DMS53 treated with DMSO at 0.1 percent for 48 hours (cell line): Measurements from ENCODE around the gene TCF7L1.
"Not testable (repeated sequence)": the region's sequence is repeated elsewhere in the genome, so short reads cannot be mapped to it uniquely, and the experiment has no call there.

Experiments
- DNase-seq: peaks from one replicate; lab custom pipeline; 2025; ENCODE audit not compliant: unreplicated experiment; lab: John Stamatoyannopoulos, UW

Gene TCF7L1

GRCh38 chr2:85132834-85133637 lies at the start of gene TCF7L1:
Gene TCF7L1, plus strand, starts transcription at chr2:85133392. Its CDS starts 293 bp downstream, at chr2:85133685.
- DNase-seq, result peak; percentile 48

- DNase-seq, result no peak
These were observed 47.6 kb upstream of the TCF7L1 start for GRCh38 chr2:85085563-85085962.

GRCh38 chr2:85087541-85087940 lies 45.7 kb upstream of the TCF7L1 start:
- DNase-seq, result no peak

- DNase-seq, result no peak
These were observed 44.3 kb upstream of the TCF7L1 start for GRCh38 chr2:85088921-85089320.

GRCh38 chr2:85089585-85089984 lies 43.6 kb upstream of the TCF7L1 start:
- no peak for DNase-seq

- no peak for DNase-seq
These were observed 41.4 kb upstream of the TCF7L1 start for GRCh38 chr2:85091838-85092237.

GRCh38 chr2:85095094-85095493 lies 38.1 kb upstream of the TCF7L1 start:
- no peak for DNase-seq

- DNase-seq, result no peak
These were observed 36.6 kb upstream of the TCF7L1 start for GRCh38 chr2:85096616-85097015.

GRCh38 chr2:85104228-85104627 lies 29.0 kb upstream of the TCF7L1 start:
- no peak for DNase-seq

- no peak for DNase-seq
These were observed 26.6 kb upstream of the TCF7L1 start for GRCh38 chr2:85106489-85107180.

GRCh38 chr2:85110991-85111560 lies 22.1 kb upstream of the TCF7L1 start:
- DNase-seq, result no peak

- no peak for DNase-seq
These were observed 21.3 kb upstream of the TCF7L1 start for GRCh38 chr2:85111819-85112281.

GRCh38 chr2:85112906-85113625 lies 20.1 kb upstream of the TCF7L1 start:
- DNase-seq, result no peak

- no peak for DNase-seq
These were observed 18.4 kb upstream of the TCF7L1 start for GRCh38 chr2:85114586-85115330.

- no peak for DNase-seq
These were observed 17.0 kb upstream of the TCF7L1 start for GRCh38 chr2:85116207-85116606.

- no peak for DNase-seq
These were observed 13.3 kb upstream of the TCF7L1 start for GRCh38 chr2:85119900-85120299.

GRCh38 chr2:85120363-85120762 lies 12.8 kb upstream of the TCF7L1 start:
- no peak for DNase-seq

GRCh38 chr2:85126462-85126861 lies 6.7 kb upstream of the TCF7L1 start:
- not testable (repeated sequence) for DNase-seq

GRCh38 chr2:85129861-85130260 lies 3.3 kb upstream of the TCF7L1 start:
- no peak for DNase-seq

GRCh38 chr2:85130407-85130806 lies 2.8 kb upstream of the TCF7L1 start:
- no peak for DNase-seq

GRCh38 chr2:85131116-85131515 lies 2.1 kb upstream of the TCF7L1 start:
- DNase-seq, result no peak
